Activated CD8-positive, alpha-beta memory T cell treated with anti-CD3 and anti-CD28 coated beads, Interleukin-2, amount 50 U/mL, for 1 hour (primary cell): ENCODE data around the gene PRKCE.

Source experiments
- DNase-seq: peaks from one replicate; pipeline ENCODE4 v3.0.0-alpha.2; 2020; ENCODE audit errors: extremely low read depth

The PRKCE gene

GRCh38 chr2:45755585-45756335, 104.3 kb downstream of the PRKCE start:
- DNase-seq = no peak

DNA sequence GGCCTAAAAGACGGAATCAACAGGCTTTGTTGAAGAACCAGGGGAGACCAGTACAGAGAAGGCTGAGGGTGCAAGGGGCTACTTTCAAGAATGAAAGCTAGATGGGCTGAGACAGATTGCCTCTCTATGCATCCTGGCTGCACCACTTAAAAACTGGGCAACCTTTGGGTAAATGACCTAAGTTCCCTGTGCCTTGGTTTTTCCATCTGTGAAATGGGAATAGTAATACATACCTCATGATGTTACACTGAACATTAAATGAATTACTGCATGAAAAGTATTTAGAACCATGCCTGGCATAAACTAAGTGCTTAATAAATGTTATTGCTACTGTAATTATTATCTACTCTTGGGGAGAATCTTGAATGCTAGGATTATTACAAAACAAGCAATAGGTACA, 106.5 kb downstream of the PRKCE start:
- no peak for DNase-seq

DNA sequence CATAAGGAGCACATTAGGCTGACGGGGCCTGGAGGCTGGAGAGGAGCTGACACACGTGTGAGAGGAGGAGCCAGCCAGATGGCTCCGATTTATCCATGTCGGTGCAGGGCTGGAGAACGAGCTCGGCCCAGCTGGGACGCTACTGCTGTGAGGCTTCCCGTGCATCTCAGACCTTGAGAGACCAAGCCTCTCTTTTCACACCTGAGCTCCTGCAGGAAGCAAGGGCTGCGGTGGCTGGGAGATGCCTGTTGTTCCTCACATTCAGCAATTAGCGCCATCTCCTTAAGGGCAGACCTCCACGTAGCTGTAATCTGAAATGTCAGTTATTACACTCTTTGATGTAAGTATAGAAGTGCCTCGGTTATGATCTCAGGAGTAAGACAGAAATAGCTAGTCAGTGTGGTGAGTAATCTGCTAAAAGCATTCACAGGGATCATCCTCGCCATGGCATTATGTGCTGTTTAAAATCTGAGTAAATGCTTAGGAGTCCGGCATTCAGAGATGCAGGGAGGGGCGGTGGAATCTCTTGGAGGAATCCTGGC, 107.9 kb downstream of the PRKCE start:
- no peak for DNase-seq

GRCh38 chr2:45761635-45762034, 110.2 kb downstream of the PRKCE start:
- DNase-seq = no peak

DNA sequence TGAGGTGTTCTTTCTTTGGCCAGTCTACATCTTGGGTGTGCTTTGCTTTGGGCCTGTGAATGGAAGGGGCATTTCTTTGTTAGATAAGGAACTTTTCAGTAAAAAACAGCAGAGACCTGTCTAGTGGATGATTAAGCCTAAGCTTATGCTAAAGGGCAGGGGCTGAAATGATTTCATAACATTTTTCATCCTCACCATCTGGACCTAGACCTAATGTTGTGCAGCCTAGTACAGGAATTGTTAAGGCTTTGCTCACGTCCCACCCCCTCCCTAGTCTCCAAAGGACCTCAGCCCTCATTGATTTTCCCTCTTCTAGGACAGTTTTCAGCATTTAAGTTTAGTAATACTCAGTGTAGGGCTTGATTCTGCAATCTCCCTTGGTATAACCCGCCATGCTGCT, 111.8 kb downstream of the PRKCE start:
- no peak for DNase-seq

DNA sequence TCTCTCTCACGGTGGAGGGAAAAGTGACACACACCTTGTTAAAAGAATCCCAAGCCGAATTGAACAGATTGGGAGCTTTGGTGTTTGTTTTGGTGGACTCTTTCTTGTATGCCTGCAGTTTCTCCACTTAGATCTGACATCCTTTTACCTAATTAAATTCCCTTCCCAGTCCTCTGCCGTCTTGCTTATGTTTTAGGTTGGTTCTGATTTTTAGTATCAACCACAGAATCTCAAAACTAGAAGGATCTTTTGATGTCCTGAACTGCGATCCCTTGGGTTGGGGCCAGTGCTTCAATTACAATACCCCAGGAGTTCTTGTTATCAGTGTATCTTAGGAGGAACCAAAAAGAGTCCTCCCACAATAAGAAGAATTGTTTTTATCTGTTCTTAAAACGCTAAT, 112.3 kb downstream of the PRKCE start:
- no peak for DNase-seq

DNA sequence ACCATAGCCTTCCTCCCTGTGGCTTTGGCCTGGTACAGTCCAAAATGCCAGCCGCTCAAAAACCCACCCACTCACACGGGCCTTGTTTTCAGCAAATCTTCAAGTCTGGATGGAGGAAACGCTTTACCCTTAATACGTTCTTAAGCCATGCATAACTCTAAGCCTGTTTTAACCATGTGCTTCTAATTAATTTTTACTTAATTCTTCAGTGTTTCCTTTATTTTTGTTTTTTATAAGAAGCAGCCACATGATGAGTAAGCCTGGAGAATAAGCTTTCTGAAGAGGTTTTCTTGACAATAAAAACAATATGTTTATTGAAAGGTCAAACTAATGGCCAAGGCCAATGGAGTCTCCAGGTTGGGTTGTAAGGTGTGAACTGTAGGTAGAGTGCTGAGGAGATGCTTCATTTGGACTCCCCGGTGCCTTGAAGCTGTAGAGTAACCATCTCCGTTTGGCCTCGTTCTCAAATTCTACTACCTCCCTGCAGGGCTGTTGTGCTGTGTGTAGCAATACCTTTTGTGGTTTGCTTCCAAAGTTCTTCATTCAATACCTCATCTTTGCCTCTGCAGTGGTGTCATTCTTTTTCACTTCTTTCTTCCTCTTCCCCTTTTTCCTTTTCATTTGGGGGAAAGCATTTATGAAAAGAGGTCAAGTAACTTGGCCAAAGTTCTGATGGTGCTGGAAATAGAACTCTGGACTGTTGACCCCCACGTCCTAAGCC, 113.7 kb downstream of the PRKCE start:
- no peak for DNase-seq

DNA sequence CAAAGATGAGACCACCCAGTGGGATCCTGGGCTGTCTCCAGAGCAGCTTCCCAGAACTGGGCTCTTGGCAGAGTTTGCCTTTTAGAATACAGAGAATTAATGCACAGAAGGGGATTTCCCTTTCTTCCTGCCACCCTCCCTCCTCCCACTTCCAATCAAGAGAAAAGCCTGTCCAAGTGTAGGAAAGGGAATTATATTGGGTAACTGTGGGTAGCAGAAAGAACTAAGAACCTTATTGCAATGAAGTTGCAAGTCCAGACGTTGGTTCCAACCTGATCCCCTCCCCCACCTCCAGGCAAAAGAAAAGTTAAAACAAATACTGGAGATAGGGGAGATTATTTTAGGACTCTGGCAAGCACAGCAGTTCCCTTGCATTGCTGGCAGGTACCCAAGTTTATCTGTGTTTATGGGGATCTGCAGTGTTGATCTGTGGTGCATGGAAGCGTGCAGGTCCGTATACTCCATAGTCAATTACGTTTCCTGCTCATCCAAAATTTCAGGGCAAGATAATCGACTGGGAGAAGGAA, 114.3 kb downstream of the PRKCE start:
- DNase-seq = no peak

GRCh38 chr2:45768208-45768607, 116.7 kb downstream of the PRKCE start:
- DNase-seq = no peak

GRCh38 chr2:45769056-45769455, 117.6 kb downstream of the PRKCE start:
- no peak for DNase-seq

GRCh38 chr2:45769854-45770576, 118.5 kb downstream of the PRKCE start:
- no peak for DNase-seq

DNA sequence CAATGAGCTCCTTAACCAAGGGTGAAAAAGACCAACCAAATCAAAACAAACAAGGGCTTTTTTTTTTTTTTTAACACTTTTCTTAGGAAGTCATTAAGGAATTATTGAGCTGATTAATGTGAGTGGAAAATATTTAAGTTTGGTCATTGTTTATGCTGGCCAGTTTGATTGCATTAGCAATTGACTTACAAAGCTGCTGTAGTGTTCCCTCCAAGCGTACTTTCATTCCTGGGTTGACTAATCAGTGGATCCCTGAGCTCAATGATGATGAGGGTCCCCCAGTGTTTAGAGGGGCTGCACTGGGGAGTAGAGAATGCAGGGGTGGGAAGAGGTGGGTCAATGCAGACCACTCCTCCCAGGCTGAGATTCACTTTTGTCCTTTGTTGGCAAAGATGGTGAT, 119.3 kb downstream of the PRKCE start:
- no peak for DNase-seq

DNA sequence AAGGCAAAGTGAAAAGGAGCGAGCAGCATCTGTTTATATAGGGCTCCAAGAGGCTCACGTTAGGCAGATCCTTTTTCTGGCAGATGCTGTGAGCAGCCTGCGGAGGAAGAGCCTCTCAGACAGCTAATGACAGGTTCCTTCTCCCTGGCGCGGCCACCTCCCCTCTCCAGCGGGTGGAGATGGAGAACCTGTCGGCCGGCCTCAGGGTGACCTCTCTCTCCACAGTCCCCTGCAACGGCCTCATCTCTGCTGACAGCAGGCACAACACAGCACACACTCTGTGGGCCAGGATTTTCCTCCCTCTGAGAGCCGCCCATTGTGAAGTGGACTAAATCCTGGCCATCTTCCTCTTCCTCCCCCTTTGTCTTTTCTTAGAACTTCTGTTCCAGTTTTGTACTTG, 119.8 kb downstream of the PRKCE start:
- no peak for DNase-seq

- DNase-seq = no peak
These were observed 120.6 kb downstream of the PRKCE start for GRCh38 chr2:45772038-45772437.

DNA sequence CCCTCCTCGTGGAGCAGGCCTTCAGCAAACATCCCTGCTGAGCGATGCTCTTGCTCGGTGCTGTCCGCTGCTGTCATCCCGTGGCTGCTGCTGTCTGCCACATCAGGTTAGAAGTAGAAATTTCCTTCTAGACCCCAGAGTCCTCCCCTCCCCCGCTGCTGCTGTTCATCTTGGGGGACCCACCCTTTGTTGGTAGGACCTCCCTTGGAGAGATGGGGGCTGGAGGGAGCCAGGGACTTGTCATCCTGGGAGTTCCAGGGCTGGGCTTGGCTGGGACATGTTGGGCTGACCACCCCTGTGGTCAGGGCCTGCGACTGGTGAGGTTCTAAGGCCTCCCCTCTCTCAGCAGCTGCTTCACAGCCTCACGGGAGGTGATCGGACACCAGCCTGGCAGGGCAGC, 122.4 kb downstream of the PRKCE start:
- no peak for DNase-seq

DNA sequence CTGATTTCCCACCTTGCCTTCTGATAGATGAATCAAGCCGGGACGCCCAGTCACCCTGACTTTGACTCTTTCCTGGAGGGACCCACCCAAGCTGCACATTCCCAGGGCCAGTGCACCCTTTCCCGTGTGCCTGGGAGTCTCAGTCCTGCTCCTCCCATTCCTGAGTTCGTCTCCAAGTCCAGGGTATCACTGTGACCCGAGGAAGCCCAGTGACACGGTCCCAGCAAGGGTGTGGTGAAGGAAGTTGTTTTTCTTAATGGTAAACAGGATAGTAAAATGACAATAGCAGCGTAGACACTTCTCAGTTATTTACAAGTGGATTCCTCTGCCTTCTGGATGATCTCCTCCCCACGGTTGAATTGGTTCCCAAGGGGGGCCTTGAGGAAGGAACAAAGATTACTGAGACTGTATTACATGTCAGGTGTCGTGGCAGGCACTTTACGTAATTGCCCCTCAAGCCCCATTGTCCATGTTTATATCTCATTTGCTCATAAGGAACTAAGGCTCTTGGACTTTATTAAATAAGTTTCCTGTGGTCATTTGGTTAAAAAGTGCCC, 123.3 kb downstream of the PRKCE start:
- no peak for DNase-seq

GRCh38 chr2:45776160-45776955, 124.9 kb downstream of the PRKCE start:
- DNase-seq = no peak

- DNase-seq = no peak
These were observed 126.7 kb downstream of the PRKCE start for GRCh38 chr2:45777996-45778719.

GRCh38 chr2:45778720-45779171, 127.3 kb downstream of the PRKCE start:
- peak; percentile 42 for DNase-seq
